B cell (primary cell): ENCODE measurements around the gene KTN1. TPM values are rescaled to one million over a fixed set of nuclear protein-coding genes. Genes with fewer than 3 reads are reported as not detected.

Source experiments
- ATAC-seq: fragments of 200-7000 bp; cut with Tn5 transposase; one replicate; pipeline ENCODE4 v1.10.0; 2021; ENCODE audit warnings: low read depth, mild to moderate bottlenecking, moderate number of reproducible peaks, moderate library complexity
- CTCF ChIA-PET: fragments of 350-600 bp; sonication (Branson Sonifier 250); formaldehyde crosslinking; loops from one replicate; lab custom pipeline; 2021; ENCODE audit warnings: antibody characterized with exemption, inconsistent platforms; lab: Charles Lee
- POLR2A ChIA-PET: fragments of 350-600 bp; sonication (Branson Sonifier 250); formaldehyde crosslinking; loops from one replicate; lab custom pipeline; 2021; ENCODE audit warnings: antibody characterized with exemption; lab: Charles Lee
- DNase-seq: peaks from one replicate; pipeline ENCODE4 v3.0.0; 2013
- H2AFZ ChIP-seq: 2 replicates; pipeline ENCODE4 v1.6.1; 2012; ENCODE audit warnings: mild to moderate bottlenecking, low read depth, low read length; ENCODE audit not compliant: insufficient read depth, poor library complexity, severe bottlenecking
- H3K27ac ChIP-seq, 2 donors: 1 replicate in 1 of 2; 2 replicates in 1 of 2; pipeline ENCODE4 v1.5.1; 2012 to 2013; ENCODE audit warnings: low read length in 2 of 2, mild to moderate bottlenecking in 2 of 2, moderate library complexity in 1 of 2
- H3K27me3 ChIP-seq, 4 experiments: fragments of 200-600 bp in 1 of 4; sonication (generic) in 1 of 4; replicated peaks in 1 of 4; 1 replicate in 2 of 4; 2 replicates in 2 of 4; pipeline versions ENCODE4 v1.6.1 to v1.7.0; 2013 to 2016; ENCODE audit warnings: low read length in 3 of 4, mild to moderate bottlenecking in 2 of 4, mixed read lengths in 1 of 4, moderate library complexity in 1 of 4; ENCODE audit not compliant: insufficient read depth in 4 of 4, control insufficient read depth in 3 of 4; ENCODE audit errors: control extremely low read depth in 1 of 4
- H3K36me3 ChIP-seq, 2 experiments: replicated peaks in 1 of 2; 1 replicate in 1 of 2; 2 replicates in 1 of 2; pipeline versions ENCODE4 v1.6.1 to v1.7.1; 2013; ENCODE audit warnings: low read length in 1 of 2; ENCODE audit not compliant: insufficient read depth in 2 of 2, control insufficient read depth in 1 of 2; ENCODE audit errors: control extremely low read depth in 1 of 2, extremely low read depth in 1 of 2
- H3K4me1 ChIP-seq, 2 donors: fragments of 200-600 bp in 1 of 2; sonication (generic) in 1 of 2; 1 replicate in 1 of 2; 2 replicates in 1 of 2; pipeline versions ENCODE4 v1.5.1 to v1.6.1; 2013 to 2017; ENCODE audit warnings: low read length in 2 of 2; ENCODE audit not compliant: control insufficient read depth in 2 of 2, insufficient read depth in 2 of 2
- H3K4me2 ChIP-seq: replicated peaks from 2 replicates; pipeline ENCODE3; 2012; ENCODE audit warnings: mild to moderate bottlenecking, low read depth, low read length; ENCODE audit not compliant: poor library complexity, severe bottlenecking
- H3K4me3 ChIP-seq, 5 experiments: fragments of 200-600 bp in 1 of 5; sonication (generic) in 1 of 5; 1 replicate in 3 of 5; 2 replicates in 2 of 5; pipeline versions ENCODE4 v1.5.1 to v1.7.0; 2011 to 2016; ENCODE audit warnings: low read length in 4 of 5, mild to moderate bottlenecking in 4 of 5, low read depth in 2 of 5, control low read depth in 1 of 5, moderate library complexity in 1 of 5; ENCODE audit not compliant: insufficient read depth in 1 of 5; ENCODE audit errors: control extremely low read depth in 1 of 5, extremely low read depth in 1 of 5
- H3K79me2 ChIP-seq: fragments of 200-600 bp; sonication (generic); one replicate; pipeline ENCODE4 v1.6.0; 2016; ENCODE audit warnings: low read length; ENCODE audit not compliant: control insufficient read depth, insufficient read depth
- H3K9ac ChIP-seq: fragments of 200-600 bp; sonication (generic); 2 replicates; pipeline ENCODE4 v1.6.1; 2017; ENCODE audit warnings: mild to moderate bottlenecking, low read length, moderate library complexity
- H3K9me3 ChIP-seq, 3 donors: one replicate each; pipeline versions ENCODE4 v1.6.1 to v1.7.1; 2013; ENCODE audit warnings: low read length in 2 of 3; ENCODE audit not compliant: control insufficient read depth in 2 of 3, insufficient read depth in 1 of 3; ENCODE audit errors: control extremely low read depth in 1 of 3
- H4K20me1 ChIP-seq: 2 replicates; pipeline ENCODE4 v1.6.0; 2012; ENCODE audit warnings: mild to moderate bottlenecking, low read length; ENCODE audit not compliant: insufficient read depth, control insufficient read depth, poor library complexity, severe bottlenecking
- H3K27ac Mint-ChIP-seq: one replicate; pipeline ENCODE4 v1.8.0; 2021; ENCODE audit warnings: mixed read lengths
- H3K27me3 Mint-ChIP-seq: one replicate; pipeline ENCODE4 v1.8.0; 2021; ENCODE audit warnings: mixed read lengths
- H3K4me1 Mint-ChIP-seq: one replicate; pipeline ENCODE4 v1.8.0; 2021; ENCODE audit warnings: mixed read lengths
- H3K4me3 Mint-ChIP-seq: one replicate; pipeline ENCODE4 v1.8.0; 2021; ENCODE audit warnings: mixed read lengths
- H3K9me3 Mint-ChIP-seq: one replicate; pipeline ENCODE4 v1.8.0; 2022; ENCODE audit warnings: mixed read lengths; ENCODE audit not compliant: insufficient read depth
- EZH2 ChIP-seq: IDR thresholded peaks from 2 replicates; pipeline ENCODE4 v1.6.1; 2012; ENCODE audit warnings: borderline replicate concordance, low read depth, mild to moderate bottlenecking, moderate library complexity, low read length; ENCODE audit not compliant: insufficient read depth, poor library complexity, severe bottlenecking
- WGBS: methylation state at CpG from one replicate; pipeline ENCODE4 v1.1.5; 2013; ENCODE audit warnings: missing lambda C conversion rate; ENCODE audit not compliant: insufficient coverage; 5-methylcytosine and 5-hydroxymethylcytosine counted together
- intact Hi-C: fragments of 100-400 bp; cut with micrococcal nuclease; formaldehyde crosslinking; loops from one replicate; pipeline ENCODE4 v1.10.0; 2022
- polyA plus RNA-seq: library from polyadenylated mRNA; depleted of rRNA; stranded (reverse); fragments of >200 nt; gene quantifications from 2 replicates; pipeline ENCODE4 v1.2.3, GENCODE V29; 2012
- total RNA-seq, 2 donors: library from RNA; stranded (reverse); fragments of 120-200 nt in 1 of 2; gene quantifications; 1 replicate in 1 of 2; 2 replicates in 1 of 2; pipeline versions ENCODE4 v1.2.3 to v1.2.4, GENCODE V29; 2013 to 2022
- TF ChIP-seq, protein P1 (sequence below): fragments of 200-600 bp; IDR thresholded peaks from one replicate; pipeline ENCODE4 v1.8.0; 2022; ENCODE audit warnings: antibody characterized with exemption, mild to moderate bottlenecking

The KTN1 gene
- total and polyA plus RNA-seq, 2 donors (not counting 1 experiment from before 2014, with no cell fraction given) = 25.8 to 123 TPM

DNA sequence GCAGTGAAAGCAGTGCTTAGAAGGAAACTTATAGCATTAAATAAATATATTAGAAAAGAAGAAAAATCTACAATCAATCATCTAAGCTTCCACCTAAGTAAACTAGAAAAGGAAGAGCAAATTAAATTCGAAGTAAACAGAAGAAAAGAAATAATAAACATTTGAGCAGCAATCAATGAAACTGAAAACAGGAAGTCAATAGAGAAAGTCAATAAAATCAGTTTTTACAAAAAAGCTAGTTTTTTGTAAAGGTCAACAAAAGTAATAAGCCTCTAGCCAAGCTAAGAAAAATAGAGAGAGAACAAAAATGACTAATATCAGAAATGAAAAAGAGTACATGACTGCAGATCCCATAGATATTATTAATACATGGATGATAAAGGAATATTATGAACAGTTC lies 34.2 kb upstream of the KTN1 start:
- ChIA-PET CTCF (no interaction called here), POLR2A (no interaction called here)
- Histone ChIP-seq H3K4me1 (no peaks in the 10 kb centered on the region), H3K4me3 (no peak overlapping the region), H3K9me3 (no peaks in the 10 kb centered on the region), H3K36me3 (no peaks in the 10 kb centered on the region), H3K27me3 (no peaks in the 10 kb centered on the region), H3K27ac (no peak overlapping the region), H3K4me2 (no peak overlapping the region), H4K20me1 (no peaks in the 10 kb centered on the region), H3K9ac (no peak overlapping the region), H2AFZ (no peak overlapping the region), H3K79me2 (no peaks in the 10 kb centered on the region)
- no CpG with 5 or more reads among the region's 1 CpG for WGBS
- no peak for ATAC-seq
- Mint-ChIP-seq H3K27ac (no peak overlapping the region), H3K9me3 (no peaks in the 10 kb centered on the region), H3K4me3 (no peak overlapping the region), H3K4me1 (peaks cover 16% of the 10 kb centered on the region), H3K27me3 (no peaks in the 10 kb centered on the region)
- intact Hi-C loops = no loop called here
- no peak for DNase-seq
- no peak for TF ChIP-seq EZH2
- TF ChIP-seq, protein P1, sequence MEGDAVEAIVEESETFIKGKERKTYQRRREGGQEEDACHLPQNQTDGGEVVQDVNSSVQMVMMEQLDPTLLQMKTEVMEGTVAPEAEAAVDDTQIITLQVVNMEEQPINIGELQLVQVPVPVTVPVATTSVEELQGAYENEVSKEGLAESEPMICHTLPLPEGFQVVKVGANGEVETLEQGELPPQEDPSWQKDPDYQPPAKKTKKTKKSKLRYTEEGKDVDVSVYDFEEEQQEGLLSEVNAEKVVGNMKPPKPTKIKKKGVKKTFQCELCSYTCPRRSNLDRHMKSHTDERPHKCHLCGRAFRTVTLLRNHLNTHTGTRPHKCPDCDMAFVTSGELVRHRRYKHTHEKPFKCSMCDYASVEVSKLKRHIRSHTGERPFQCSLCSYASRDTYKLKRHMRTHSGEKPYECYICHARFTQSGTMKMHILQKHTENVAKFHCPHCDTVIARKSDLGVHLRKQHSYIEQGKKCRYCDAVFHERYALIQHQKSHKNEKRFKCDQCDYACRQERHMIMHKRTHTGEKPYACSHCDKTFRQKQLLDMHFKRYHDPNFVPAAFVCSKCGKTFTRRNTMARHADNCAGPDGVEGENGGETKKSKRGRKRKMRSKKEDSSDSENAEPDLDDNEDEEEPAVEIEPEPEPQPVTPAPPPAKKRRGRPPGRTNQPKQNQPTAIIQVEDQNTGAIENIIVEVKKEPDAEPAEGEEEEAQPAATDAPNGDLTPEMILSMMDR = no peak

DNA sequence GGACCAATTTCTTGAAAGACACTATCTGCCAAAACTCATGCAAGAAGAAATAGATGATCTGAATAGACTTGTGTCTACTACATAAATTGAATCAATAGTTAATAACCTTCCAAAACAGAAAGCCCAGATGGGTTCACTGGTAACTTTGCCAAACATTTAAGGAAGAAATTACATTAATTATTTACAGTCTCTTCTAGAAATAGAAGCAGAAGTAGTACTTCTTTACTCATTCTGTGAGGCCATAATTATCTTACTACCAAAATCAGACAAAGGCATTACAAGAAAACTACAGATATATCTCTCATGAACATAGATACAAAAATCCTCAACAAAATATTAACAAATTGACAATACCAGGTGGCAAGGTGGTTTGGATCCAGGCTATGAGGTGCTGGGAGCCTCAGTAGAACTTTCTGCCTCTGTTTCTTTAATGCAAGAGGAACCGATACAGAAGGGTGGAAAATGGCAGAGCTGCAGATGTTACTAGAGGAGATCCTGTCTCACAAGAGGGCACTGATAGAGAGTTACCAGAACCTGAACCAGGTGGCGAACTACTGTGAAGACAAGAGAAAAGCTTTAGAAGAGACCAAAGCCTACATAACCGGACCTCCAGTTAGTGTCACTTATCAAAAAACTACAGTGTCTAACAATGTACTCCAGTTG lies 33.7 kb upstream of the KTN1 start:
- Histone ChIP-seq H3K27ac (no peak overlapping the region), H2AFZ (no peak overlapping the region), H3K9ac (no peak overlapping the region), H3K9me3 (no peaks in the 10 kb centered on the region), H3K4me2 (no peak overlapping the region), H3K4me3 (no peak overlapping the region), H4K20me1 (no peaks in the 10 kb centered on the region), H3K4me1 (no peaks in the 10 kb centered on the region), H3K36me3 (no peaks in the 10 kb centered on the region), H3K79me2 (no peaks in the 10 kb centered on the region), H3K27me3 (no peaks in the 10 kb centered on the region)
- no peaks in the 10 kb centered on the region for H3K9me3 Mint-ChIP-seq
- peaks cover 16% of the 10 kb centered on the region for H3K4me1 Mint-ChIP-seq
- no peak overlapping the region for H3K4me3 Mint-ChIP-seq
- ChIA-PET CTCF (no interaction called here), POLR2A (no interaction called here)
- no peak for ATAC-seq
- no peak for DNase-seq
- intact Hi-C loops = no loop called here
- H3K27ac Mint-ChIP-seq = no peak overlapping the region
- no peaks in the 10 kb centered on the region for H3K27me3 Mint-ChIP-seq
- TF ChIP-seq, protein P1 = no peak
- no peak for TF ChIP-seq EZH2
- 90% methylated on average over 2 of the region's 3 CpGs for WGBS
